ENCODE measurements around the gene EHMT1. TPM values are rescaled to one million over a fixed set of nuclear protein-coding genes. Genes with fewer than 3 reads are reported as not detected.

EHMT1 gene
- total and polyA plus RNA-seq, 2 of the 8 experiments (the other 6 are each of a cell fraction or from before 2014, with no cell fraction given), result 95.7 to 163 TPM

DNA sequence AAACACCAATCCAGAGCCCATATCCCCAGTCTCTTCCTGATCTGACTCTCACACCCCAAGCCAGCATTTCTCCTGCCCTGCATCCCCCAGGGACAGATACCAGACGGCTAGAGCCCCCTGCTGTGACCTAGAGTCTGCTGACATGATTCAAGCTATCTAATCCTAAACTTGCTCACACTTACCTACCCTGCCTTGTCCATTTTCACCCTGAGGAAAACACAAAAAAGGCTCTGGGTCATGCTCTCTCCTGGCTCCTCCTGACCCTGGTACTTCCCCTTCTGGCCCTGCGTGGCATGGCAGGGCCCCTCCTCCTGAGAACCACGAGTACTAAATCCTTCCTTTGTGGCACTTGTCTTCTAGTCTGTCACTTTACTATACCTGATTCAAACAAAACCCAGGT is 16.1 kb upstream of the EHMT1 start (continued):
- no peak for TF ChIP-seq KDM1A (IDR thresholded peaks at IDR 0.05; ENCODE audit: borderline replicate concordance, low read length)
- TF ChIP-seq CREB1 (IDR thresholded peaks at IDR 0.05), result no peak
- no peak for TF ChIP-seq EZH2 (IDR thresholded peaks at IDR 0.05; ENCODE audit: low read depth, low read length, severe bottlenecking)
- no peak for TF ChIP-seq GABPA (IDR thresholded peaks at IDR 0.05; ENCODE audit: borderline replicate concordance, insufficient read depth, low read length)
- TF ChIP-seq, protein P1, sequence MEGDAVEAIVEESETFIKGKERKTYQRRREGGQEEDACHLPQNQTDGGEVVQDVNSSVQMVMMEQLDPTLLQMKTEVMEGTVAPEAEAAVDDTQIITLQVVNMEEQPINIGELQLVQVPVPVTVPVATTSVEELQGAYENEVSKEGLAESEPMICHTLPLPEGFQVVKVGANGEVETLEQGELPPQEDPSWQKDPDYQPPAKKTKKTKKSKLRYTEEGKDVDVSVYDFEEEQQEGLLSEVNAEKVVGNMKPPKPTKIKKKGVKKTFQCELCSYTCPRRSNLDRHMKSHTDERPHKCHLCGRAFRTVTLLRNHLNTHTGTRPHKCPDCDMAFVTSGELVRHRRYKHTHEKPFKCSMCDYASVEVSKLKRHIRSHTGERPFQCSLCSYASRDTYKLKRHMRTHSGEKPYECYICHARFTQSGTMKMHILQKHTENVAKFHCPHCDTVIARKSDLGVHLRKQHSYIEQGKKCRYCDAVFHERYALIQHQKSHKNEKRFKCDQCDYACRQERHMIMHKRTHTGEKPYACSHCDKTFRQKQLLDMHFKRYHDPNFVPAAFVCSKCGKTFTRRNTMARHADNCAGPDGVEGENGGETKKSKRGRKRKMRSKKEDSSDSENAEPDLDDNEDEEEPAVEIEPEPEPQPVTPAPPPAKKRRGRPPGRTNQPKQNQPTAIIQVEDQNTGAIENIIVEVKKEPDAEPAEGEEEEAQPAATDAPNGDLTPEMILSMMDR (IDR thresholded peaks at IDR 0.05; ENCODE audit: control extremely low read depth in 1 of 3, insufficient read depth in 1 of 3, low read depth in 1 of 3, low read length in 3 of 3), result peak in 1 of 3 experiments; percentile 26; a peak in 1 of 4 replicates
- TF ChIP-seq POU5F1 (IDR thresholded peaks at IDR 0.05; ENCODE audit: low read depth, low read length), result no peak

Data from H1 (cell line).